ENCODE results near the gene SYNPO2.
"Not testable (repeated sequence)": the region's sequence is repeated elsewhere in the genome, so short reads cannot be mapped to it uniquely, and the experiment has no call there.

The SYNPO2 gene

DNA sequence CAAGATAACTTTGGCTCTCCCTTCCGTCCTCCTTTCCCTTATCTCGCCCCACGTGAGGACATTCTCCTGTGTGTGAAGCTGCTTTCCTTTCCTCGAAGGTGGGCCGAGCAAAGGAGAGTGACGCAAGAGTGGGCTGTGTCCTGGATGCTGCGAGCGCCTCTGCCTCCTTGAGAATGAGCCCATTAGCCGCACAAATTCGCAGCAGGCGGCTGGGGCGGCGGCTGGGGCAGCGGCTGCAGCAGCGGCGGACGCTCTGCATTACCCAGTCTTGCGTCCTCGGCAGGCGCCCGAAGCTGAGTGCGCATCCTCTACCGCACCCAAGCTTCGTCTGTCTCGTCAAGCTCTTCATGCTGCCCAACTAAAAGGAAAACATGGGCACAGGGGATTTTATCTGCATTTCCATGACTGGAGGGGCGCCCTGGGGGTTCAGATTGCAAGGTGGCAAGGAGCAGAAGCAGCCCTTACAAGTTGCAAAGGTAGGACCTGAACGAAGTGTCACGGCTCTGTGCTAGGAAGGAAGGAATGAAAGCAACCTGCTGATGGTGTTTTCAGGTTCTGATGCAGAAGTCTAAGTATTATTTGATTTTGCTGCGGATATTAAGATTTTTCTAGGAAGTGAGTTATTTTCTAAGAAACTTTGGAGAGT lies at the start of gene SYNPO2:
SYNPO2 (plus strand) TSS at position 189 of the 646 bp plus-strand sequence; CDS start at position 372, 183 bp downstream.
- DNase-seq, result peak; percentile 82

- DNase-seq, result no peak
Measured at GRCh38 chr4:118839221-118839927, 49.3 kb upstream of the SYNPO2 start.

- DNase-seq, result no peak
Measured at GRCh38 chr4:118842055-118842454, 46.6 kb upstream of the SYNPO2 start.

DNA sequence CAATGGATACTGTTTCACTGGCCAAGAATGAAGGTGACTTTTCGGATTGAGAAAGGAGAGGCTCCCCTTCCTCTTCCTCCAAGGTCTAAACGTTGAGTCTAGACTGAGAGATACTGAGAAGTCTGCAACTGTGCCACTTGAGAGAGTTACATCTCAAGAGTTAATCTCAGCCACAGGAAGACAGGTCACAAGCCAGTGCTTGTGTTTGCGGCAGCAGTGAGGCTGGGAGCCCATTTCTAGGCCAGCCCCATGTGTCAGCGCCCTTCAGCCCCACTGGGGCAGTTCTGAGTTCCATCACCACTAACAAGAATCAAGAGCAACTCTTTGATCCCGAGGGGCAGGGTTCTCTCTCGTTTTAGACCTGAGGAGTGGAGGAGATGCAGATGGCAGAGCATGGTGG lies 45.4 kb upstream of the SYNPO2 start:
- DNase-seq, result no peak

- DNase-seq, result no peak
Measured at GRCh38 chr4:118845552-118846050, 43.1 kb upstream of the SYNPO2 start.

DNA sequence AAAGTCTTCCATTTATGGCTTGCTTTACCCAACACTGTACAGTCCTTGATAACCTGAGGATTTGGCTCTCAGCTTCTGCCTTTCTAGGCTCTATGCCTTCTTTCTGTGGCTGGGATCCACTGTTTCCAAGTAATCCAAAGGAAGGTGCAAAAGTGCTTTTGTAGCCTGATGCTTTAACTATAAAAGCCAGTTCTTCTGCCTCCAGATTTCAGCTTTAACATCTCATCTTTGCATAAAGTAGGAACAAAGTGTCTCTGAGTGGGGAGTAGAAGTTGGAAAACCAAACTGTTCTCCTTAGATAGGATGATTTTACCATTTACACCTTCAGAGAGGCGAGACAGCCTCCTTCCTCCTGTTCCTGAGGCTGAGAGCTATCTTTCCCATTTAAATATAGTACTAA lies 41.7 kb upstream of the SYNPO2 start:
- no peak for DNase-seq

DNA sequence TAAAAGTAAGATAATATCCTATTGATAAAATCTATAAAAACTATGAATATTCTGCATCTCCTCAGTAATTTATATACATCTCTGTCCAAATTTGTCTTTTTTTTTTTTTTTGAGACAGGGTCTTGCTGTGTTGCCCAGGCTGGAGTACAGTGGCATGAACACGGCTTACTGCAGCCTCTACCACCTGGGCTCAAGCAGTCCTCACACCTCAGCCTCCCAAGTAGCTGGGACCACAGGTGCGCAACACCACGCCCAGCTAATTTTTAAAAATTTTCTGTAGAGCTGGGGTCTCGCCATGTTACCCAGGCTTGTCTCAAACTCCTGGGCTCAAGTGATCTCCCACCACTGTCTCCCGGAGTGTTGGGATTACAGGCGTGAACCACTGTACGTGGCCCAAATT lies 40.4 kb upstream of the SYNPO2 start:
- DNase-seq, result no peak

DNA sequence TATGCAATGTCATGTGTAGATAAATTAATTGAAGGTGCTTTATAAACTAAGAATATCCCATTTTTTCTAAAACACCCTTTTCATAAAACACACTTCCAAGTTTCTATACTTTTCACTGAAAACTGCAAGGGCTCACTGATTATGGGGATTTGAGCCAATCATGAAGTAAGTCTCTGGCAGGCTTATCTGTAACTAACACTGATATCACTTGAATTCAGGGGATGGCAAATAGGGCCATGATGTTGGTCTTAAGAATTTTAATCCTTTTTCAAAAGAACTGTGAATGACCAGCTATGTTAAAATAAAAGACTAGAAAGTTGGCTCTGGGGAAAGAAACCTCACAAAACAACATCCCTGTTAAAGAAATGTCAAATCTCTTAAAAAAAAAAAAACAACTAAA lies 39.8 kb upstream of the SYNPO2 start:
- no peak for DNase-seq

DNA sequence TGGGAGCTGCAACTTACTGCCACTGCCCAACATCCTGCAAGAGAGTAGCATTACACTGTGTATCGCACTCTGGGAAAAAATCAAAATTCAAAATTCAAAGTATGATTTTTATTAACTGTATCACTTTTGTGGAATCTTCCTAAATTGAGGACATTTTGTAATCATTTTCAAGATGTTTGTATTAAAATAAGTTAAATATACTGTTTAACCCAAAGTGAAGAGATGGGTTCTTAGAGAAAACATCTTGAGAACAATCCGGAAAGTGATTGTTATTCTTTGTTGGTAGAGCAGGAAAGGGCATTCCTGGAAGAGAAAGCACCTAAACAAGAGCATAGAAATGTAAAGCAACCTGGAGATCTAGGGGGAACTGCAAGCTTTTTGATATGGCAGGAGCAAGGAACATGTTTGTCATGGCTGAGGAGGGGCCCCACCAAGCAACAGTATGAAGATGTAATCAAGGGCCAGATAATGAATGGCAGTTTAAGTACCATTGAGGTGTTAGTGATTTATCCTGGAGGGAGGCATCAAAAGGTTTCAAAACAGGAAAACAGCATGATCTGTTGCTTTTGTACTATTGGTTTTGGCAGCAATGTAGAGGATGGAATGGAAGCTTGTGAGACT lies 38.7 kb upstream of the SYNPO2 start:
- DNase-seq, result peak; percentile 6

GRCh38 chr4:118850488-118851173 lies 38.0 kb upstream of the SYNPO2 start:
- peak; percentile 7 for DNase-seq

DNA sequence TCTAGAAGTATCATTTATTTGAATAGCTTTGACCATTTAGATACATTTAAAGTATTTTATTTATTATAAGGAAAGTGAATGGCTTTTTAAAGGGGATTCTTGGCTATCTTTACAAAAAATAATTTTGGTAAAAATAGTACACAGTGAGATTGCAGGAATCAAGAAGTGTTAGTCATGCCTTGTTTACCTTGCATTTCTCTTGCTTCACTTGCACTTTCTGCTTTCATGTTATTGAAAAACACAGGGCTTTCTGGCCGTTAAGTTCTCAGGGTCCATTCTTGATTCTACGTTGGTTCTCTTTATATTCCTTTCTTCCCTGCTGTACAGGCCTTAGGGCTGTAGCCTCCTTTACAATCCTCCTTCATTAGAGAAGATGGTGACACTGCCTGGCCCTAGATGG lies 30.9 kb upstream of the SYNPO2 start:
- no peak for DNase-seq

DNA sequence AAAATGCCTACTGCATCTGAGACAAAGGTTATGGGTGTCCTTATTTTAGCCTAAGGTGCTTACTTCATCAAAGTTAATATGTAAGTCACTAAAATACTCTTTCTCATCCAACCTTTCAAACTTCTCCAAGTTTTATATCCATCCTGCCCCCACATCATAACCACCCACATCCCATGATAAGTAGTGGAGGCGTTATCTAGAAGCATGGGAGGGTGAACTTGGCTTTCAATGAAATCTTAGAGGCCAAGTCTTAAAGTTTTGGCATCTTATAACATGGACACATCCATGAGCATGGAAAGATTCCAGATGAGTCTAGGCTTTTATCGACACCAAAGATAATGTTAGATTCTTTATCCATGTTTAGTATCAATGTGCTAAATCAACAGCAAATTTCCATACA lies 29.9 kb upstream of the SYNPO2 start:
- DNase-seq, result no peak

DNA sequence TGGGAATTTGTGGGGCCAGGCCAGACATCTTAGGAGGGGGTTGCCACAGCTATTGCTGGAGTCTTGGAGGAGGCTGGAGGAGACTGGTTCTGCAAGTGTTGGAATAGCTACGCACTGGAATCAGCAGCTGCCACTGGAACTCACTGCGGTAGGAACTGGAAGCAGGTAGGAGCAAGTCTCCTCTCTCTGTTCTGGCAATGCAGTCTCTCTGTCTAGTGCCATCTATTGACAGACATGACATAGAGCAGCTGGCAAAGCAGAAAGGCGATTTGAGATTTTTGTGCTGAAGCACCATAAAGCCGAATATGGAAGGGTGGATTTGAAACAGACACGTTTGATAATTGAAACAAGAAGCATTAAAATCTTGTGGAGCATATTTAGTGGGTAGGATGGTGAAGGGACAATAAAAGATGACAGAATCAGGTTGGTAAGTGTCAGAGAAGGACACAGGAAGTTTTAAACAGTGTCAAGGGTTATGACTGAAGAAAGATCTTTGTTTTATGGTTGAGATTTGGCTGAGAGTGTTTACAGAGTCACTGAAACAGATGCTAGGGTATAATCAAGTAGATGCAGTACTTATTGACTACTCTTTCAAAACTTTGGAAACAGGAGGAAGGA lies 23.5 kb upstream of the SYNPO2 start:
- peak; percentile 61 for DNase-seq

DNA sequence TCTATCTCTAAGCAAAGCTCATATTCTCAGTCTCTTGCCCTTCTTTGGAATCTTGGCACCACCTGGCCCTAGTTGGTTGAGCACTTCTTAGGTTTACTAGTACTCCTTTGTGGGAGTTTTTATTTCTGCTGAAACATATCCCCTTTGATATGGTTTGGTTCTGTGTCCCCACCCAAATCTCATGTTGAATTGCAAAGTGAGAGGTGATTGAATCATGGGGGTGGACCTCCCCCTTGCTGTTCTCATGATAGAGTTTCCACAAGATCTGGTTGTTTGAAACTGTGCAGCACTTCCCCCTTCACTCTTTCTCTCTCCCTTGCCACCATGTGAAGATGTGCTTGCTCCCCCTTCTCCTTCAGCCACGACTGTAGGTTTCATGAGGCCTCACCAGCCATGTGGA lies 22.2 kb upstream of the SYNPO2 start:
- DNase-seq, result no peak

DNA sequence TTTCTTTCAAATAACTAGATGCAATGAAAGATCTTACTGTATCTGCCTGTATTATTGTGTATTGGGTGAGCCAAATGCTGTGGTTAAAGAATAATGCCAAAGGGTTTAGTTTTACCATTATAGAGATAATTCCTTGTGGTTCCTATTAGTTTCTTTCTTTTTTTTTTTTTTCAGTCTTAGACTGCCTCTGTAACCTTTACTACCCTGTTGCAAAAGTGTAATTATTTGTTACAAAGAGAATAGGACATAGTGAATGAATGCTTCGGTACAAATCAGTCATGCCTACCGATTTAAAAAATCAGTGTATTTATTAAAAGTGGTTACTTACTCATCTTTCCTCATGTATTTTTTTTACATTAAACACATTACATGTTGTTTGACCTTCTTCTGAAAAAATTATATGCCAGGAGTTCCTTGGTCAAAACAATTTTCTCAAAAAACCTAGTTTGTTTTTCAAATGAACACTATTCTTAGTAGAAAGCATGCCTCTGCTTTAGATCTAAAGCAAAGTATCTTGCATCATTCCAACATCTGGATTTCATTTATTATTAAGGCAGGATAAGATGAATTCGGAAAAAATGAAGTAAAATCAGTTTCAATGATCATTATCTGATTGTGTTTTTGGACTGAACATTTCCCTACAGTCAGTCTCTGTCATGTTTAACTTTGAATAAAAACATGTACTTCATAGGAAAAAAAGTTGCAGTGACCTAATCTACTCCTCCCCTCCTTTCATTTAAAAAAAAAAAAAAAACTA lies 21.2 kb upstream of the SYNPO2 start:
- no peak for DNase-seq

DNA sequence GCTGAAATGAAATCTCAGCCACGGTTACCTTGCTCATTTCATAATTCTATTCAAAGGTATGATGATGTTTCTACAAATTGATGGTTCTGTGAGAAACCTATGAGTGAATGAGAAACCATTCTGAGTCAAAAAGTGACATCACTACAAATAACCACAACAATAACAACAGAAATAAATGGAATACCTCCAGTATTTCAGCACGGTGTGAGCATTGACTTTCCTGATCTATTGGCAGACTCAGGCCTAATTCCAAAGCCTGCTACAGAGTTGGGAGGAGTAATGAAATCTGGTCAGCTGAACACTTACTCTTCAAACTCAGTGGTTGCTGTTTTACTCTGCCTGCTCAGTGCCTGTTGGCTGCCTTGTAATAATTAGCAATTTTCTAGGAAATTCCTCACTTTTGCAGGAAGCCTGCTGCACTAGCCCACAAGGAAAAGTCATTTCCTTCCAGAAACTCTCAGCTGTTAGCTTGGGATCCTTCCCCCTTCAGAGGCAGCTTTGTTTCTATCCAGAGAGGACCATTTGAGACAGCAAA lies 18.8 kb upstream of the SYNPO2 start:
- DNase-seq, result no peak

DNA sequence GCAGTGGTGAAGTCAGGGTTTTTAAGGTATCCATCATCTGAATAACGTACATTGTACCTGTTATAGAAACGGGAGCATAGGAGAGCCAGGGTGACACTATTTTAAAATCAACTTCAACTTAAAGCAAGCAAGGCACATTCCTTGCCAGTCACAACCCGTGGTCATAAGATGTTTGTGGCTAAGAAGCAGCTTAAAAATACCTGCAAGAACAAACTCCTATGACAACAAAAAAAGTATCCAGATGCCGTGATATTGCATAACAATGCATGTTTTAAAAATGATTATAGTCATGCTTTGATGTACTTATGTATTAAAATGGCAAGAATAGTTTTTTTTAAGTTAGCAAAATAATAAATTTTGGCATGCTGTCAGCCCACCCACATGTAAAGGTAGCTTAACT lies 16.5 kb upstream of the SYNPO2 start:
- DNase-seq, result no peak

GRCh38 chr4:118877797-118878196 lies 10.9 kb upstream of the SYNPO2 start:
- DNase-seq, result no peak

DNA sequence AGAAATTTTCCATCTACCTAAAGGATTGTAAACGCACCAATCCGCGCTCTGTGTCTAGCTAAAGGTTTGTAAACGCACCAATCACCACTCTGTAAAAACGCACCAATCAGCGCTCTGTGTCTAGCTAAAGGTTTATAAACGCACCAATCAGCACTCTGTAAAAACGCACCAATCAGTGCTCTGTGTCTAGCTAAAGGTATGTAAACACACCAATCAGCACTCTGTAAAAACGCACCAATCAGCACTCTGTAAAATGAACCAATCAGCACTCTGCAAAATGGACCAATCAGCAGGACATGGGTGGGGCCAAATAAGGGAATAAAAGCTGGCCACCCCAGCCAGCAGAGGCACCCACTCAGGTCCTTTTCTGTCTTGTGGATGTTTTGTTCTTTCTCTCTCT lies 10.1 kb upstream of the SYNPO2 start:
- not testable (repeated sequence) for DNase-seq

- DNase-seq, result no peak
Measured at GRCh38 chr4:118879409-118879808, 9.2 kb upstream of the SYNPO2 start.

- DNase-seq, result no peak
Measured at GRCh38 chr4:118881512-118882146, 7.0 kb upstream of the SYNPO2 start.

GRCh38 chr4:118883861-118884260 lies 4.8 kb upstream of the SYNPO2 start:
- no peak for DNase-seq
